HL-60/S4 treated with retinoic acid at 250 ng/mL for 4 days and 3 days (cell line): Measurements from ENCODE around the gene BEND7.

Source experiments
- in situ Hi-C: fragments of 300-500 bp; cut with MboI; formaldehyde crosslinking; loops from 2 replicates; pipeline ENCODE4 v1.7.0; 2022; ENCODE audit warnings: low sequenced_read_pairs

BEND7 gene

GRCh38 chr10:13485623-13486022 is 43.2 kb downstream of the BEND7 start:
- in situ Hi-C loops: no loop called here

- in situ Hi-C loops: no loop called here
Observed at GRCh38 chr10:13483951-13484350, 44.9 kb downstream of the BEND7 start.

- in situ Hi-C loops: no loop called here
Observed at GRCh38 chr10:13483073-13483472, 45.7 kb downstream of the BEND7 start.

GRCh38 chr10:13481690-13482089 is 47.1 kb downstream of the BEND7 start:
- in situ Hi-C loops: no loop called here

- in situ Hi-C loops: no loop called here
Observed at GRCh38 chr10:13475124-13475523, 53.7 kb downstream of the BEND7 start.

GRCh38 chr10:13473986-13474385 is 54.8 kb downstream of the BEND7 start:
- in situ Hi-C loops: no loop called here

GRCh38 chr10:13472359-13472758 is 56.5 kb downstream of the BEND7 start:
- in situ Hi-C loops: no loop called here

GRCh38 chr10:13470270-13470669 is 58.5 kb downstream of the BEND7 start:
- in situ Hi-C loops: no loop called here

GRCh38 chr10:13462551-13462950 is 66.3 kb downstream of the BEND7 start:
- in situ Hi-C loops: no loop called here

- in situ Hi-C loops: no loop called here
Observed at GRCh38 chr10:13458687-13459012, 70.2 kb downstream of the BEND7 start.

- in situ Hi-C loops: no loop called here
Observed at GRCh38 chr10:13457958-13458686, 70.7 kb downstream of the BEND7 start.

GRCh38 chr10:13453896-13454295 is 74.9 kb downstream of the BEND7 start:
- in situ Hi-C loops: no loop called here

- in situ Hi-C loops: no loop called here
Observed at GRCh38 chr10:13450069-13450468, 78.7 kb downstream of the BEND7 start.

- in situ Hi-C loops: no loop called here
Observed at GRCh38 chr10:13449296-13449695, 79.5 kb downstream of the BEND7 start.

- in situ Hi-C loops: no loop called here
Observed at GRCh38 chr10:13448216-13448615, 80.6 kb downstream of the BEND7 start.

GRCh38 chr10:13445656-13446400 is 83.0 kb downstream of the BEND7 start:
- in situ Hi-C loops: no loop called here

GRCh38 chr10:13441476-13441875 is 87.3 kb downstream of the BEND7 start:
- in situ Hi-C loops: no loop called here

GRCh38 chr10:13440185-13441061 is 88.4 kb downstream of the BEND7 start:
- in situ Hi-C loops: no loop called here

- in situ Hi-C loops: no loop called here
Observed at GRCh38 chr10:13439313-13440184, 89.3 kb downstream of the BEND7 start.

- in situ Hi-C loops: no loop called here
Observed at GRCh38 chr10:13437026-13437555, 91.7 kb downstream of the BEND7 start.
